Measurements from ENCODE around the gene LRRC52. TPM values are rescaled to one million over a fixed set of nuclear protein-coding genes. Genes with fewer than 3 reads are reported as not detected.

LRRC52 gene
- total RNA-seq, 1 donor from 2014 or later: not detected

DNA sequence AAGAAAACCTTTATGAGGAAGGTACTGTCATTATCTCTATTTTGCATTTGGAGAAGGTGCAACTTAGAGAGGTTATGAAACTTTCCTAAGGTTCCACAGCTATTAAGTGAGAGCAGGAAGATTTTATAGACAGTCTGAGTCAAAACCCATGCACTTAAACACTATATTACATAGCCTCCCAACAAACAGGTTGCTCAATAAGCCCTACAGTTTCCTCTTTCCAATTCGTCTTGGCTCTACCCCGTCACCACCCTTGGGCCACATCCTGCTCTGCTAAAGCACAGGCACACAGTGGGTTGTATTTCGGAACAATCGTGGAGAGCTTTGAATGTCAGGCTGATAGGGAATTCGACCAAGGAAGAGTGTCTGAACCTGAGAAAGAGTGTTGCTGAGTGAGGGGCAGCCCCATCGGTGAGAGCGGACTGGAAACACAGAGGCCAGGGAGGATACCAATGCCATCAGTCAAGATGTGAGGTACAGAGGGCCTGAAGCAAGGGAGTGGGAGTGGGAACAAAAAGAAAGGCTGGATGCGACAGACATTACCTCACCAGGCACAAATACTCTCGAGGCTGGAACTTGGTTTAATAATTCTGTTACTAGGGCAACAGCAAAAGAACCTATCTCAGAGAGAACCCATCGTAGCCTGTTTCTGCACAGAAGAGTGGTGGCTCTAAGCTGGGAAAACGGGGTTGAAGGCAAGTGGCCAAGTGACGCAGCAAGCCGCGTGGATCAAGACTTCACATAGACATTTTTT, 6.3 kb upstream of the LRRC52 start:
- DNase-seq: no peak

DNA sequence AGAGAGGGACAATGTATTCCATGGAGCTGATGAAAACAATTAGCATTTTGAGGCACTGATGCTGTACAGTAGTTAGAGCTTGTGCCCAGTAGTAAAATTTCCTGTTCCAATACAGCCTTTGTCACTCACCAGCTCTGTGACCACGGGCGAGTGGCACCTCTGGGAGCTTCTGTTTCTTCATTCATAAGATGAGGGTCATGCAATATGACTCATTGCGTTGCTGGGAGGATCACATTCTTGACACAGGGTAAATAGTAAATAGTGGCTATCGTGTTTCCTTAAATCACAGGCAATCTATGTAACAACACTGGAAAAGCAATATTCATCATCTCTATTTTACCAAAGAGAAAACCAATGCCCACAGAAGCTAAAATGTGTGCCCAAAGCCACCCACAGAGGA, 4.5 kb upstream of the LRRC52 start:
- DNase-seq: no peak

DNA sequence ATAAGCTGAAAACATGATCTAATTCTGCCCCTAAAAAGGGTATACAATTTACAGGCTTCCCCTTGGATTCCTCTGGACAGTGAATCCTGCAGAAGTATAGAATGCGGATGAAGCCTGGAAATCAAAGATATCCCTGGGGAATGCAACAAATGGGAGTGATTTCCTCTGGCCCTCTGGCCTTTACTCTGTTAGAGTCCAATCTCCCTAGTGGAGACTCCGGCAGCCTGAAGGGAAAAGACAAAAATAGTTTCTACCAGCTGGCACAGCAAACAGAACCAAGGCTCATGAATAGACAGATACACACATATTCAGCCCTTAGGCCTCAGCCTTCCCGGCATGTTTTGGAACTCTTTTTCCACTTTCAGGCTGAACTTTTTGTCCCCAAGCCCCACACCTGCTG, 3.9 kb upstream of the LRRC52 start:
- peak; percentile 18 for DNase-seq

DNA sequence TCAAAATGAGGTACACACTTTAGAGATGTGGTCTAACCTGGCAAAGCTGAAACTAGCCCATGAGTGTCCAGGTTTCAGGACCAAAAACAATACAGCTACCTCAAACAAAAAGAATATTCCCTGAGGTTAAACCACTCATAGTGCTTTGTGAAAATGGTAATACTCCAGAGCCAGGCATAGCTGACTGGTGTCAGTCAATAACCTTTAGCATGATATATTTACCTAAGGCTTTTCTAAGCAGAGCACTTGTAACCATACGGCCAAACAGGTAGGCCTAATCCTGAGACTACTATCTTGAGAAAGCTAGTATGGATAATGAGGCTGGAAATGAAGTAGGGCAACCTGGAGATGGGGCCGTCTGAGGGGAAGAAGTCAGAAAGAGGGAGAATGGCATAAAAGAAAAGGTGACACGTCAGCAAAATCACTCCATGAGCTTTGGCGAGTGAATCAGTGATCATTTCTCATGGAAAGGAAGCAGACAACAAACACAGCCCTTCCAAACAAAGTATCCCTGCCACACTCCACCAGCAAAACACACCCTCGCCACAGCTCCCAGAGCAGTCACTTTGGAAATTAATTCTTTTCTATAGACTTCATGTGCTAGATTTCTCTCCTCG, 1.7 kb upstream of the LRRC52 start:
- no peak for DNase-seq

DNA sequence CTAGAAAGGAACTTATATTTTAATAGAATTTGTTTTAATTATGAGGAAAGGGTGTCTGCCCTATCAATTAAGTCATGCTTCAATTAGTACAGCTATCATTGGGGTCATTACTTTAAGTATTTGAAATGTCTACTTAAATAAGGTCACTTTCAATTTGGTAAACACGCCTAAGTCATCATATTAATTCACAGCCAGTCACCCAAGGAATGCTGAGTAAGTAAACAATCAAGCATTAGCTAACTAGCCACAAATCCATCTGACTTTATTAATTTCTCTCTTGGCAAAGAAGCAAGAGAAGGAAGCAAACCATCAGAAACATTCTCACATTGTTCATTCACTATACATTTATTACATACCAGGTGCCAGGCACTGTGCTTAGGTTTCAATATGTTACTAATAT, 1.2 kb upstream of the LRRC52 start:
- DNase-seq: no peak

DNA sequence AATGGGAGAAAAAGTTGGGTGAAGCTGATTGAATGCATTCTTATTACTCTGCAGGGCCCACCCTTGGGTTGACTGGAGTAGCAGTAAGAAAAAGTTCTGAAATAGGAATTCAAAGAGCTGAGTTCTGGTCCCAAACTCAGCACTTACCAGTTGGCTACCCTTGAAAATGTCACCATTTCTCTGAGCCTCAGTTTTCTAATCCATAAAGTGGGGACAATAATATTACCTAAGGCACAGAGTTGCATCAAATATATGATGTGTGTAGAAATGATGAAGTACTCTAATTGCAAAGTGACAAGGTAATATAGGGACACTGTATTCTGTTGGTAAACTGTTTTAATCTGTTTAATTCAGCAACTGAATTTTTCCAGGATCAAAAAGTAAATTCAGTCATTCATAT, 1.2 kb downstream of the LRRC52 start:
- DNase-seq: no peak

DNA sequence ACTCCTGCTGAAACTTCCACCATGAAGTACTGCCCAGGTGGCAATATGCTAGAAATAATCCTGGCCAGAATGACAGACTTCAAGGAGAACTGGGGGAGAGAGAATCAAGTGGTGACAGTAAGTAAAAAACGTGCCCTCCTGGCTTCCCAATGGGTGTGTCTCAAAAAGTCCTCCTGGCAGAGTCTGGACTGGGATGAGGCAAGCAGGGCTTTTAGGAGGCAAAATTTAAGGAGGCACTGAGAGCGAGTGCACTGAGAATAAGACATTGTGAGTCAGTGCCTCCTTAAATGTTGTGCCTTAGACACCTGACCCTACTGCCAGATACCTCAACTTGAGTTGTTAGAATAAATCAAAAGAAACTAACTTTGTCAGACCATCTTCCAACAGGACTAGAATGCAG, 2.2 kb downstream of the LRRC52 start:
- DNase-seq: no peak

DNA sequence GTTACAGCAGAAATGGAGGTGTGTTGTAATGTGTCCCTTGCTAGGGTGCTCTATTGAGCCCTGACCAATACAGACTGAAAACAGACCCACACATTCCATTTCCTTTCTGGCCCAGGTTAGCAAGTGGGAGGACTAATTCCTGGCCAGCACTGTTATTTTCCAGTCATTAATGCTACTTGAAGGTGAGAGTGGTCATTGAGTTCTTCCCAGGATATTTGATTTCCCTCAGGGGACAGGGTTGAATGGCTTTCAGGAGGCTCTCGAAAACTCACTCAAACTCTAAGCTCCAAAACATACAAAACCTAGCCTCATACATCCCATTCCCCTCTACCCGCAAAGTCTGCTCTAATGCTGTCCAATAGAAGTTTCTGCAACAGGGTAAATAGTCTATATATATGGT, 6.2 kb downstream of the LRRC52 start:
- DNase-seq: no peak

DNA sequence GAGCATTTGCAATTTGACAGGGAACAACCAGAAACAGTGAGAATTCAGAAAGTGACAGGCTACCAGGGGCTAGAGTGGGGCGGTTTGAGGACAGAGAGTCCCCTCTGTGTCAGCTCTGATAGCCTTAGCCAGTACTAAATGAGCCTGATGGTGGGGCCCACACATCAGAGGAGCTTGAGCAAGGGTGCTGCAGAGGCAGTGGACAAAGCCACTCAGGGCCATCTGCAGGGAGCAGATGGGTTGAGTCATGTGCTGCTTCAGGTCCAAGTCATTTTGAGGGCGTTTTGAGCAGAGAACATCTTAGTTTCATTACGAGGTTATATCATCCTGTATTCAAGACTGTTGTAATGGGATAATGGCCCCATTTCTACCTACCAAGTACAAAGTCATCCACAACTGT, 7.7 kb downstream of the LRRC52 start:
- no peak for DNase-seq

DNA sequence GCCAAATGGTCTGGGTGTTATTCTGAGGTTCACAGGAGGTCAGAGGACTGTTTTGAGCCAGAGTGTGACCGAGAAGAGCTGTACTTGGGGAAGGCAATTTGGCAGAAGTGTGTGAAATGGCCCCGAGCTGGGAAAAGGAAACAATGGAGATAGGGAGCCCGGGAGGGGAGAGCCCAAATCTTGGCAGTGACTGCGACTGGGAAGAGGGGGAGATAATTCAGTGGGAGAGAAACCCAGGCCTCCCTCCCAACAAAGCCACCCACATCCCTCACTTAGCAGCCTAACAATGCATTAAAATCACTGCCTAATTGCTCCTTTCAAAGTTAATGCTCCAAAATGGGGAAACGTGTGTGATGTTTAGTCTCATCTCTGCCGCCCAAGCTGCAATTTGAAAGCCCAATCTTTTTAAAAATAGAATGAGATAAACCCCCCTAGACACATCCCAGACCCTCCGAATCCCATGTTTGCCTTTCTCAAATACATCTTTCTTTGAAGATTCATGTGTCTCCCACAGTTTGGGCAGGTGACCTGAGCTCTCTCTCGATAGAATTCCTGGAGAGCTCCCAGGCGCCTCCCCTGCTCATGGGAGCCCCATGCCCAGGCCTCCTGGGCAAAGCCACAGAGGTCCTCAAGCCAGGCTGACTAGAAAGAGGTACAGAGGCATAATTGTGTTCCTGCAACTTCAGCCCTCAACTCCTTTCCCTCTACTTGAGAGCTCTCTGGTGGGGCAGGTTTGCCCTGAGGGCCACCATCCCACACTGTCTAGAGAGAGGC, 17.3 kb downstream of the LRRC52 start:
- no peak for DNase-seq

DNA sequence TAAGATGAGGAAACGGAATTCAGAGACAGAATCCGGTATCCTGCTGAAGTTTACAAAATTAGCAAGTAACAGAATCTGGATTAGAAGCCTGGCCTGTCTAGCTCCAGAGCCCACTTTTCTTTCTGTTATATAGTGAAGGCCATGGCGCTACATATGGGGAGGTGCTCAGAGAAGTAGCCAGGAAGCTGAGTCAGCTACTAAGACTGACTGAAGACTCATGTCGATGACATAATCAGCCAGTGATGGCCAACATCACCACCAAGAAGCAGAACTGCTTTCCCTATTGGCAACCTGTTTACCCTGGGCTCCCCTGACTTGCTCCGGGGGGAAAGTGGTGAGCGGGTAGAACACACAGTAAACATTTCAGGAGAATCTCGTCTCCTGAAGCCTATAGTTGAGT, 18.8 kb downstream of the LRRC52 start:
- DNase-seq: no peak

DNA sequence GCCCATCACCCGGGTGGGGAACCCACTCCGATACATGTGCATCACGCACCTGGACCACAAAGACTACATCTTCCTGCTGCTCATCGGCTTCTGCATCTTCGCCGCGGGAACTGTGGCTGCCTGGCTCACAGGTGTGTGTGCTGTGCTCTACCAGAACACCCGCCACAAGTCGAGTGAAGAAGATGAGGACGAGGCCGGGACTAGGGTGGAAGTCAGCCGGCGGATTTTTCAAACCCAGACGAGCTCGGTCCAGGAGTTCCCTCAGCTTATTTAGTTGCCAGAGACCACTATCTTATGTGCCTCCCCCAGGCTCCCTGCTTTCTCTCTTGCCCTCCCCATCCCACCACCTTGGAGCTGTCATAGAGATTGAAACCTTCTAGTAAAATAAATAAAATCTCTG, 19.8 kb downstream of the LRRC52 start:
- no peak for DNase-seq

DNA sequence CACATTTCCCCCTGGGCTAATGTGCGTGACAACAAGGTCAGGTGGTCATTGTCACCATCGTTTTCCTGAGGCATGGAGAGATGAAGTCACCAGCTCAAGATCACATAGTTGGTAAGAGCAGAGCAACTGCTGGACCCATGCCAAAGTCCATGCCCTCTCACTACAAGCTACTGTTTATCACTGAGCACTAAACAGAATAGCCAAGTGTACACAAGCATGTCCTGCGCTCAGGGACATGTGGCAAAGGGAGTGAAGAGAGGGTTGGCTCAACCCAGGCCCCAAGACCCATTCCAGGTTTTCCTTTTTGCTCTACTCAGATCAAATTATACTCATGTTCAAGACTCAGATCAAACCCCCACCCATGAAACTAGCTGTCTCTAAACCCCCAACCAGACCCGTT, 20.8 kb downstream of the LRRC52 start:
- DNase-seq: no peak

DNA sequence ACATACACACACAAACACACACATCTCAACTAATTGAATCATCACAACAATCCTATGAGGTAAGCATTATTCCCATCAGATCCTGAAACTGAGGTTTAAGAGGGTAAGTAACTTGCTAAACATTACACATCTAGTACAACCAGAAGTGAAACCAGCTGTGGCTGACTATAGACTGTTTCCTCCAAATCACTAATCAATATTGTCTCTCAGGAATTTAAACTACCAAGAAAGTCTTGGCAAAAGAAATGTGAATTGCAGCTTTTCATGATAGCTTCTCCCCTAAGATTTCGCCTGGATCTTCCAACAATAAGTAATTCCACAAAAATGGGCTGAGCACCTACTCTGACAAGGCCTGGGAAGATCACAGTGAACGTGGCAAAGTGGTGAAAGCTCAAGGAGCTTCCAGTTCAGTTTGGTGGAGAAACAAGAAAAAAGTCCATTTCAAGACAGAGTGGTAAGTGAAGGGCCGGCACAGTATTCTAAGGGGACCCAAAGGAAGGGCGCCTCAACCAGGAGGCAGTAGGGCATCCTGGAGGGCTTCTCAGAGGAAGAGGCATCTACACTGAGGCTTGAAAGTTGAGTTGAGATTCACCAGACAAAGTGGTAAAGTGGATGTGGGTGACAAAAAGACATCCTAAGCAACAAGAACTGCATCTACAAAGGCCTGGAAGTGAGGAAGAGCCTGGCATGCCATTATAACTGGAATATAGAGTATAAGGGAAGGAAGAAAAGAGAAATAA, 22.1 kb downstream of the LRRC52 start:
- peak; percentile 48 for DNase-seq

DNA sequence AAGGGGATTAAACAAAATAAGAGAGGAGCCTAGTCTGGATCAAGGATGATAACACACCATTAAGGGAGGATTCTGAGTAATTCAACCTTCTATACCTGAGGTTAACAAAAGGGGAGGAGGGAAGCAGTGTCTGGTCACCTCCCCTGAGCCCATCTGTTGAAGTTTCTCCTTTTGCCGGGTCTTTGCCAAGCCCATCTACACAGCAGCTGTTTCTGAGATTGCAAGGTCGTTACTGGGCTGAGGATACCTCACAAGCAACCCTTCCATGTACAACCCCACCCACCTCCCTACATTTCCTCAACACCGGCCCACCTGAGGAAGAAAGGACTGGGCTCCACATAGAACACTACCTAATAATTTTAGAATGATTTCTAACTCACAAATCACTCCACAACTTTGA, 26.3 kb downstream of the LRRC52 start:
- no peak for DNase-seq

DNA sequence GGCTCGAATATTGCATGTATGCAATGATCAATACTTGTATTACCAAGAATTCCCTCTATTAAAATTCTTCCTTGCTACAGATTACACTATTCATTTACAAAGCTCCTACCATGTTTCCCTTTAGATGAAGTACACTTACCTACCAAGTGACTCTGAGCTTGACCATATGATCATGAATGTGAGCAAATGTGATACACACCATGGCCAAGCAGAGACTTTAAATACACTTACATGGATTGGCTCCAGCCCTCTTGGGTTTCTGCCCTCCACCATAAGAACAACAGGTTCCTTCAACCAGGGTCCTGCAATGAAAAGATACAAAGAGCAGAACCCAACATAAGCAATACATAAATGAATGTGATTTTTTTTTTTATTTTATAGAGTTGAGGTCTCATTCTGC, 30.0 kb downstream of the LRRC52 start:
- no peak for DNase-seq

DNA sequence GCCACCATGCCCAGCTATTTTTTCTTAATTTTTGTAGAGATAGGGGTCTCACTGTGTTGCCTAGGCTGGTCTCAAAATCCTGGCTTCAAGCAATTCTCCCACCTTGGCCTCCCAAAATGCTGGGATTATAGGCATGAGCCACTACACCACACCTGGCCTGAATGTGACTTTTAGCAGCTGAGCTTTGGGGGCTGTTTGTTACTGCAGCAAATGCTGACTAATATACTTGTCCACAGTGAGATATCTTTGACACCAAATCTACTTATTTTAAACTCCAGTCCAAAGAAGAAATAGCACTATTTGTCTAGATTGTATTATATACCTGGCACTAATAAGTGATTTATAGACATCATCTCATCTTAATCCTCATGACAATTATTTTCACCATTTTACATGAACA, 30.5 kb downstream of the LRRC52 start:
- DNase-seq: no peak

DNA sequence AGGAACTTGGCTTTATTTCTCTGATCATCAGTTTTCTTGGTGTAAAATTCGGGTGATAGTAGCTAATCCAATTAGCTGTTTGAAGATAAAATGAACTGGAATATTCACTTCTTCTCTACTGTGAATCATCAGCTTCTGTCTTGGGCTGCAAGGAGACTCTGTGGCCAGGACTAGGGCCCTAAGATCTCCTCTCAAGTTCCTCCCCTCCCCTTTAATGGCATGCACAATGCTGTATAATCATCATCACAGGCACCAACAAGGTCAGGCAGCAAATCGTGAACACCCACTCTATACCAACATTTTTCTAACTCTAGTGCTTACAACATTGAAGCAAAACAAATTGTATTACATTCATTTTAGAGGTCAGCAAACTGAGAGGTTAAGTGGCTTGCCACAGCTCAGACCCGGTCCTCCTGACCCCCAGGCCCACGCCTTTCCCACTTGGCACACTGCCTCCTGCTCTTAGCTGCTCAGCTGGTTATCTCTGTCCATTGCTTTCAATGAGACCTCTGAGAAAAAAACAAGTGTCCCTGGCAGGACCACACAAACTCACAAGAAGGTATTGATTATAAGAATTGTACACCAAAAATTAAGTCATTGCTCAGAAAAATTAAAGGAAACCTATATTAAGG, 31.8 kb downstream of the LRRC52 start:
- DNase-seq: no peak

DNA sequence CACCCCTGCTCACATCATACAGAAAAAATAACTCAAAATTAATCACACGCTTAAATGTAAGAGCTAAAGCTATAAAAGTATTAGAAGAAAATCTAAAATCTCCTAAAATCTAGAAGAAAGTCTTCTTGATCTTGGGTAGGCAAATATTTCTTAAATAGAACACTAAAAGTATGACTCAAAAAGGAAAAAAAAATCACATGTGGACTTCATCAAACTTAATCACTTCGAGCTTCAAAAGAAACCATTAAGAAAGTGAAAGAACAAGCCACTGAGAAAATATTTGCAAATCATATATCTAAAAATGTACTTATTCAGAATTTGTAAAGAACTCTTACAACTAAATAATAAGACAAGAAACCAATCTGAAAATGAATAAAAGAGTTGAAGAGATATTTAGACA, 32.7 kb downstream of the LRRC52 start:
- no peak for DNase-seq

DNA sequence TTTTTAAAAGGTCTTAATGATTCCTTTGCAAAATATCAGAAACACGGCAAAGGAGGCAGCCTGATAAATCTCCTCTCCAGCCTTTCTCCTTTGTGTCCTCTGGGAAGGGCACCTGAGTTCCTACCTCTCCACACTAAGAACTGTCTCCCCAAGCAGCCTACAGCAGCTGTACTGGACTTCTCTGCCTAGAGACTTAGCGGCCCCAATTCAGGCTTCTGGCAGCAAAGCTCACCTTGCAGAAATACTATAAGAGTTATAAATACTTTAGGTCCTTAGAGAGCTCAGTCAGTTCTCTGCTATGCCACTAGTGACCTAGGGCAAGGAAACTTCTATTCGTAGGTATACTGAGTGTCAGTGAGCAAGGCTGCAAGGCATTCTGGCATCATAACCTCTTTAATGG, 33.9 kb downstream of the LRRC52 start:
- DNase-seq: no peak

DNA sequence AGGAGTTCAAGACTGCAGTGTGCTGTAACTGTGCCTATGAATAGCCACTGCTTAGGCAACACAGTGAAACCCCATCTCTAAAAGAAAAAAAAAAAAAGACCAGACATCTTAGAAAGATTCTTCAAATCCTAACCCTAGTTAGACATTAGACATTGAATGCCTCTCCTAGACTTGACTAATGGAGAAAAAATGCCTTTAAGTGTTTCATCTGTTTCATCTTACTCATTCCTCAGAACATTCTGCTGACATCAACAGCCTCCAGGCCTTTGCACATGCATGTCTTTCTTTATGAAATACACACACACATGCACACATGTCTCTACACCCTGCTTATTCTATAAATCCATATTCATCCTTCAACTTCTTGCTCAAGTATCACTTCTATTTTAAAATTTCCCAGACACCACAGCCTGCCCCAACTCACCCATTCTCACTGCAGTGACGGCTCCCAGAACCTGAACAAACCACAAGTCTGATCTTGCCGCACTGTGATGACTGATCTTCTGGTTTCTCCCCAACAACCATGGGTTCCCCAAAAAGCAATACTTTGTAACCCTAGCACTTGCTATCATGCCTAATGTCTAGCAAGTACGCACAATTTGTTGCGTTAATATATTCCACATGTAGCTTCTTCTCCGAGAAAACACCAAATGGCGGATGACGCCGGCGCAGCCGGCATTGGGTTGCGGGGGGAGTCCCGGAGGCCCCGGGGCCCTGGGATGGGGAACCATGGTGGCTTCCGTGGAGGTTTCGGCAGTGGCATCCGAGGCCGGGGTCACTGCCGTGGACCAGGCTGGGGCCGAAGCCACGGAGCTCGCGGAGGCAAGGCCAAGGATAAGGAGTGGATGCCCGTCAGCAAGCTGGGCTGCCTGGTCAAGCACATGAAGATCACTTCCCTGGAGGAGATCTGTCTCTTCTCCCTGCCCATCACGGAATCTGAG, 37.4 kb downstream of the LRRC52 start:
- DNase-seq: no peak
